Spinal cord (tissue), 10 donors: ENCODE results near the gene LMAN2. TPM values are rescaled to one million over a fixed set of nuclear protein-coding genes. Genes with fewer than 3 reads are reported as not detected.

Experiments used
- DNase-seq, 6 donors: peaks; one replicate each; pipeline versions ENCODE4 v3.0.0 to v3.0.0-alpha.2; 2013 to 2015; ENCODE audit warnings: low spot score in 6 of 6, low read depth in 4 of 6
- H3K27ac ChIP-seq: one replicate; pipeline ENCODE4 v1.5.1; 2013; ENCODE audit warnings: low read depth, low read length, control low read depth
- H3K27me3 ChIP-seq: one replicate; pipeline ENCODE4 v1.6.1; 2013; ENCODE audit warnings: low read length; ENCODE audit not compliant: control insufficient read depth, insufficient read depth
- H3K36me3 ChIP-seq: one replicate; pipeline ENCODE4 v1.6.1; 2013; ENCODE audit warnings: low read length; ENCODE audit not compliant: control insufficient read depth, insufficient read depth
- H3K4me1 ChIP-seq: one replicate; pipeline ENCODE4 v1.6.1; 2013; ENCODE audit warnings: low read length; ENCODE audit not compliant: control insufficient read depth, insufficient read depth
- H3K4me3 ChIP-seq: one replicate; pipeline ENCODE4 v1.5.1; 2013; ENCODE audit warnings: low read depth, low read length, control low read depth
- H3K9me3 ChIP-seq: one replicate; pipeline ENCODE4 v1.6.1; 2013; ENCODE audit warnings: low read length; ENCODE audit not compliant: control insufficient read depth, insufficient read depth
- WGBS: methylation state at CpG from one replicate; pipeline ENCODE4 v1.1.5; 2013; ENCODE audit warnings: missing lambda C conversion rate; ENCODE audit not compliant: insufficient coverage; 5-methylcytosine and 5-hydroxymethylcytosine counted together
- polyA plus RNA-seq, 2 donors: library from polyadenylated mRNA; unstranded; fragments of 120-200 nt; gene quantifications; one replicate each; pipeline ENCODE4 v1.2.1, GENCODE V29; 2013; ENCODE audit not compliant: insufficient read length in 2 of 2
- total RNA-seq, 2 donors: library from RNA; depleted of rRNA in 1 of 2; stranded (reverse); fragments of 120-200 nt in 1 of 2; fragments of >200 nt in 1 of 2; gene quantifications; one replicate each; pipeline versions ENCODE4 v1.2.3 to v1.2.4, GENCODE V29; 2013 to 2014
- donor health status: healthy.

Gene LMAN2
- total and polyA plus RNA-seq, 4 donors = 90.3 to 152 (median 96.4) TPM

DNA sequence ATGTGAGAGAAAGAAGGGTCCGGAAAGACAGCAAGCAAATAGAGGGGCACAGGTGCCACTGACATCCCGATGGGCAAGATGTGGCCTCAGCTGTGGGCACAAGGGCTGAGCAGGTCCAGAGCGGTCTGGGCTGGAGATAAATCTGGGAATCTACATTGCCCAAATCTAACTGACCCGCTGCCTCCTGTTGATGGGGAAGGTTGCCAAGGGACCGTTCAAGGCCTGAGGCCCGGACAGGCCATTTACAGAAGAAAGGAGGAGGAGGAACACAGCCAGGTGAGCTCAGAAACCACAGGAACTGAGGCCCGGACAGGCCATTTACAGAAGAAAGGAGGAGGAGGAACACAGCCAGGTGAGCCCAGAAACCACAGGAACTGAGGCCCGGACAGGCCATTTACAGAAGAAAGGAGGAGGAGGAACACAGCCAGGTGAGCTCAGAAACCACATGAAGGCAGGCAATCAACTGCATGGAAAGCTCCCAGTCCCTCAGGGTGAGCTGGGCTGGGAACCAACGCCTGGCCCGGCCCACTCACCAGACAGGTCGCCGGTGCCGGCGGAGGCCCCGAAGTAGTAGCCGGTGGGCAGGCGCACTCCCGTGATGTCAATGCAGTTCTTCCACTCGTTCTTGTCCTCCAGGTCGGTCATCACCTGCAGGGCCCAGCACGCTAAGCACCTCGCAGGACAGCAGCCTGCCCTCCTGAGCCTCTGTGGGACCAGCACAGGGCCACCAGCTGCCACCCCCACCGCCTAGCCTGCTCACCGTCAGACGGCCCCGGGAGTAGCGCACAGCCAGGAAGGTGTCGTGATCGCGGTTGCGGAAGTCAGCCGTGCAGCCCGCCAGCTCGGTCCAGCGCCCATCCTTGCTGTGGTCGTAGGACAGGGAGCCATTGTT lies 14.6 kb downstream of the LMAN2 start:
- H3K4me1 ChIP-seq = no peaks in the 10 kb centered on the region
- H3K9me3 ChIP-seq = no peaks in the 10 kb centered on the region
- 94% methylated on average over 34 of the region's 36 CpGs for WGBS
- H3K36me3 ChIP-seq = peaks cover 76% of the 10 kb centered on the region
- no peak overlapping the region for H3K4me3 ChIP-seq
- H3K27me3 ChIP-seq = no peaks in the 10 kb centered on the region
- DNase-seq = no peak
- no peak overlapping the region for H3K27ac ChIP-seq

GRCh38 chr5:177336112-177336511 lies 15.4 kb downstream of the LMAN2 start:
- 69% methylated on average over 12 of the region's 12 CpGs for WGBS
- no peaks in the 10 kb centered on the region for H3K4me1 ChIP-seq
- H3K36me3 ChIP-seq = peaks cover 83% of the 10 kb centered on the region
- no peak overlapping the region for H3K27ac ChIP-seq
- no peaks in the 10 kb centered on the region for H3K27me3 ChIP-seq
- no peaks in the 10 kb centered on the region for H3K9me3 ChIP-seq
- H3K4me3 ChIP-seq = no peak overlapping the region
- no peak for DNase-seq

DNA sequence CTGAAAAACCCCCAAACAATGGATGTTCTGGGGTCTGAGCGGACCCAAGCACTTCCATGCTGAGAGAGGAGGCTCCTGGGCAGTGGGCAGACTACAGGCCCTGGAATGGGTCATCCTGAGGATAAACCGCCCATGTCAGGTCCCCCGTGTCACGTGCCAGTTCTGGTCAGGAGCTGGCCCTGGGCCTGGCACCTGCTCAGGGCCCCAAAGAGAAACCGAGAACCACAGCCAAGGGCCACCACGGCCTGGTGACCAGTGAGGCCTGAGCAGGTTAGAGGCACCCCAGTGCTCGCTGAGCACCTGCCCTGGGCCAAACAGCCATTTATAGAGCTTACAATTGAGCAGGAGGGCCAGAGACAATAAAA lies 15.8 kb downstream of the LMAN2 start:
- Histone ChIP-seq H3K4me1 (no peaks in the 10 kb centered on the region), H3K9me3 (no peaks in the 10 kb centered on the region), H3K27ac (no peak overlapping the region), H3K4me3 (no peak overlapping the region), H3K36me3 (peaks cover 88% of the 10 kb centered on the region), H3K27me3 (no peaks in the 10 kb centered on the region)
- 97% methylated on average over 7 of the region's 7 CpGs for WGBS
- DNase-seq = no peak

GRCh38 chr5:177334781-177335700 lies 16.4 kb downstream of the LMAN2 start:
- H3K27me3 ChIP-seq = no peaks in the 10 kb centered on the region
- H3K27ac ChIP-seq = no peak overlapping the region
- no peaks in the 10 kb centered on the region for H3K4me1 ChIP-seq
- H3K4me3 ChIP-seq = no peak overlapping the region
- DNase-seq = no peak
- H3K9me3 ChIP-seq = no peaks in the 10 kb centered on the region
- peaks cover 94% of the 10 kb centered on the region for H3K36me3 ChIP-seq
- 90% methylated on average over 20 of the region's 21 CpGs for WGBS

DNA sequence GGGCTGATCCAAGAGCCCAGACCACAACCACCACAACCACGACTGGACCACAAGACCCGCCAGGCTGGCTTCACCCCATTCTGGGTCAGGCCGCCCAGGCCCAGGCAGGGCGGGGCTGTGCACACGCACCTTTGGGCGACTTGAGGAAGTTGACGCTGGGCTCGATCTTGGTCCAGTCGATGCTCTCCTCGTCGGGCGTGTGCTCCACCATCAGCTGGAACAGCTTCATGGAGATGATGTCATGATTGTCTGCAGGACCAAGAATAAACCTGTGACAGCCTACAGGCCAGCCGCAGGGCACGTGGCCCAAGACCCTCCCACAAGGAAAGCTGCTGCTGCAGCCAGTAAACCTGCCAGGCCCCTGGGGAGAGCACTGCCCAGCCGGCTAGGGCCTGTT lies 17.3 kb downstream of the LMAN2 start:
- WGBS = 89% methylated on average over 14 of the region's 15 CpGs
- peaks cover 97% of the 10 kb centered on the region for H3K36me3 ChIP-seq
- H3K27me3 ChIP-seq = no peaks in the 10 kb centered on the region
- no peaks in the 10 kb centered on the region for H3K4me1 ChIP-seq
- no peaks in the 10 kb centered on the region for H3K9me3 ChIP-seq
- H3K27ac ChIP-seq = no peak overlapping the region
- H3K4me3 ChIP-seq = no peak overlapping the region
- no peak for DNase-seq

- 91% methylated on average over 11 of the region's 16 CpGs for whole genome bisulfite sequencing
- no peaks in the 10 kb centered on the region for H3K4me1 ChIP-seq
- no peak for DNase-seq
- no peak overlapping the region for H3K27ac ChIP-seq
- peaks cover 94% of the 10 kb centered on the region for H3K36me3 ChIP-seq
- no peaks in the 10 kb centered on the region for H3K27me3 ChIP-seq
- no peaks in the 10 kb centered on the region for H3K9me3 ChIP-seq
- H3K4me3 ChIP-seq = no peak overlapping the region
Observed at GRCh38 chr5:177333420-177334154, 17.9 kb downstream of the LMAN2 start.

DNA sequence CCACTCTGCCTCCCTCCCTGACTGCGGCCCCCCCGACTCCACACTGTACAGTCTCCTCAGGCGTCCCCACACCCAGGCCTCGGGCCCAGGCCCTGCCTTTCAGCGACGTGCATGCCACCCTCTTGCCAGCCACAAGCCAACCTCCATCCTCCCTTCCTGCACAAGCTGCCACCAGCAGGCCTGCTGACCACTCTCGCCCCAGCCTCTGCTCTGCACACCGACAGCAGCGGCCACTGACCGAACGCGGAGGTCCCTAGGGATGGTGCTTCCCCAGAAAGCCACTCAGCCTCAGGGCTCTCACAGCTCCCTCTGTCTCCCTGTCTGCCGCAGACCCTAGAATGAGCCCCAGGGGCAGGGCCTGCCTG lies 18.6 kb downstream of the LMAN2 start:
- H3K9me3 ChIP-seq = no peaks in the 10 kb centered on the region
- H3K4me3 ChIP-seq = no peak overlapping the region
- no peaks in the 10 kb centered on the region for H3K27me3 ChIP-seq
- no peaks in the 10 kb centered on the region for H3K4me1 ChIP-seq
- H3K27ac ChIP-seq = no peak overlapping the region
- 94% methylated on average over 13 of the region's 13 CpGs for WGBS
- no peak for DNase-seq
- H3K36me3 ChIP-seq = peaks cover 94% of the 10 kb centered on the region

DNA sequence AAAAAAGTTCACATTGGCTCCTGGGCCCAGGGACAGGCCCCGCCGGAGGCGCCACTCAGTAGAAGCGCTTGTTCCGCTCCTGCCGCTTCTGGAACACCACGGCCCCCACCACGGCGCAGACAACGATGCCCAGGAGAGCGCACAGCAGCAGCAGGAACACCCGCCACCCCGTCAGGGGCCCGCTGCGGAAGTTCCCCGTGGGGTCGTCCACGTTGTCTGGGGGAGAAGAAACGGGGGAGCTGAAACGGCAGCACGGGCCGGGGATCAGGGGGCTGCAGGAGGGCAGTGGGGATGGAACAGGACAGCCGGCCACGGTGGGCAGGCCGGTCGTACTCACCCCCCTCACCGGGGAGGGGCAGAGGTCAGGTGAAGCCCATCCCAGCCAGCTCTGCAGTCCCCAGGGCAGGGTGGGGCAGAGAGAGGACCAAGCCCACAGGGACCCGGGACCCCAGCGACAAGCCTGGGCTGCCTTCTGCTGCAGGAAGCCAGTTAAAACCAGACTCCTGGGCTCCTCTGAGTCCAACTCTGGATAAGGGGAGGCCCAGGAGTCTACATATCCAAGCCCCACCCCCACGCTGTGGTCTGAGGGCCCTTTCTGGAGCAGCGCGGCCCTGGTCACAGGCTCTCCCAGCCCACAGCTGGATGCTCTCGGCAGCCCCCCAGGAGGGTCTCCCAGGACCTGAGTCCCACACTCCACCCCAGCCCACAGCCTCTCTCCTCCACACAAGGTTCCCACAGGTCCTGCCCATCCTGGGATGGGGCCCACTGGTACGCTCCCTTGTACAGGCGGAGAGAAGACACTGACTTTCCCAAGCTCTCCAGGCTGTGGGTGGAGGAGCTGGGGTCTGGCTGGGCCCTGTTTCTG lies 19.2 kb downstream of the LMAN2 start:
- no peaks in the 10 kb centered on the region for H3K9me3 ChIP-seq
- no peak overlapping the region for H3K4me3 ChIP-seq
- H3K36me3 ChIP-seq = peaks cover 88% of the 10 kb centered on the region
- no peaks in the 10 kb centered on the region for H3K4me1 ChIP-seq
- DNase-seq = no peak
- WGBS = 88% methylated on average over 35 of the region's 35 CpGs
- H3K27ac ChIP-seq = no peak overlapping the region
- H3K27me3 ChIP-seq = no peaks in the 10 kb centered on the region
